ENCODE measurements around the gene MAGI3.

The MAGI3 gene

GRCh38 chr1:113394043-113394862 lies 3.9 kb downstream of the MAGI3 start:
- DNase-seq, result no peak
- Histone ChIP-seq H3K4me2 (ENCODE audit: low read length) (no peak overlapping the region), H2BK120ac (ENCODE audit: low read depth, low read length) (no peak overlapping the region), H3K56ac (ENCODE audit: low read length) (no peak overlapping the region), H2BK15ac (replicated peaks; ENCODE audit: low read depth) (no peak overlapping the region), H4K8ac (ENCODE audit: low read depth, low read length) (no peak overlapping the region), H3K27ac (ENCODE audit: low read depth, low read length) (no peak overlapping the region), H3K79me1 (ENCODE audit: low read length) (peaks cover 4% of the 10 kb centered on the region), H3K18ac (ENCODE audit: low read length) (no peak overlapping the region), H3K4me1 (ENCODE audit: control insufficient read depth, low read depth, low read length) (no peaks in the 10 kb centered on the region), H3K23ac (ENCODE audit: low read length) (no peak overlapping the region), H3K79me2 (ENCODE audit: control insufficient read depth, insufficient read depth, low read length) (peaks cover 12% of the 10 kb centered on the region), H3K36me3 (ENCODE audit: control insufficient read depth, insufficient read depth, low read length) (no peaks in the 10 kb centered on the region), H3K4me3 (ENCODE audit: low read length) (no peak overlapping the region), H3K27me3 (ENCODE audit: insufficient read depth, low read length, poor library complexity) (no peaks in the 10 kb centered on the region), H4K5ac (ENCODE audit: low read length) (no peak overlapping the region), H2BK5ac (ENCODE audit: low read length) (no peak overlapping the region), H3K9ac (ENCODE audit: low read length) (no peak overlapping the region), H3K4ac (ENCODE audit: low read depth, low read length) (no peak overlapping the region), H2AK5ac (ENCODE audit: low read length) (no peak overlapping the region)
- WGBS (ENCODE audit: extremely low coverage, insufficient coverage, low lambda C conversion rate), result no CpG with 5 or more reads among the region's 4 CpGs

DNA sequence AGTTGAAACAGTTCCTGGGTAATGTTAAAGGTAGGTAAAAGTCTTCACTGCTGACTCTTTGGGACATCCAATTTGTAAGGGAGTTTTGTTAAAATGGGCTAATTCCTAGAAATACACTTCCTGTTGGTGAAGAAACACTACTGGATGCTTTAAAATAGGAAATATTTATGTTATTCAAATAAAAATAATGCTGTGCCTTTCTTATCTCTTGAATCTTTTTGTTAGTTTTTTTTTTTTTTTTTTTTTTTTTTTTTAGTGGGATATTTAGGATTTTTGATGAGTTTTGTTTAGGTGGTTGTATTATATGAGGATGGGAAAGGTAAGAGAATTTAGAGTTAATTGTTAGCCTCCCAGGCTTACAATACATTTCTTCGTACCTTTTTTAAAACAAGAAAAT lies 4.5 kb downstream of the MAGI3 start:
- no peak overlapping the region for H4K5ac ChIP-seq (ENCODE audit: low read length)
- H3K79me2 ChIP-seq (ENCODE audit: control insufficient read depth, insufficient read depth, low read length), result peaks cover 12% of the 10 kb centered on the region
- H3K79me1 ChIP-seq (ENCODE audit: low read length), result peaks cover 4% of the 10 kb centered on the region
- no peak overlapping the region for H3K4ac ChIP-seq (ENCODE audit: low read depth, low read length)
- H3K56ac ChIP-seq (ENCODE audit: low read length), result no peak overlapping the region
- H3K9ac ChIP-seq (ENCODE audit: low read length), result no peak overlapping the region
- no CpG with 5 or more reads among the region's 1 CpG for WGBS (ENCODE audit: extremely low coverage, insufficient coverage, low lambda C conversion rate)
- H2BK15ac ChIP-seq (replicated peaks; ENCODE audit: low read depth), result no peak overlapping the region
- H3K27ac ChIP-seq (ENCODE audit: low read depth, low read length), result no peak overlapping the region
- no peak for DNase-seq
- no peak overlapping the region for H2BK5ac ChIP-seq (ENCODE audit: low read length)
- H3K4me3 ChIP-seq (ENCODE audit: low read length), result no peak overlapping the region
- no peaks in the 10 kb centered on the region for H3K27me3 ChIP-seq (ENCODE audit: insufficient read depth, low read length, poor library complexity)
- no peak overlapping the region for H2BK120ac ChIP-seq (ENCODE audit: low read depth, low read length)
- no peak overlapping the region for H3K23ac ChIP-seq (ENCODE audit: low read length)
- no peaks in the 10 kb centered on the region for H3K4me1 ChIP-seq (ENCODE audit: control insufficient read depth, low read depth, low read length)
- no peak overlapping the region for H3K18ac ChIP-seq (ENCODE audit: low read length)
- no peak overlapping the region for H4K8ac ChIP-seq (ENCODE audit: low read depth, low read length)
- no peaks in the 10 kb centered on the region for H3K36me3 ChIP-seq (ENCODE audit: control insufficient read depth, insufficient read depth, low read length)
- H2AK5ac ChIP-seq (ENCODE audit: low read length), result no peak overlapping the region
- no peak overlapping the region for H3K4me2 ChIP-seq (ENCODE audit: low read length)

GRCh38 chr1:113396102-113396501 lies 5.8 kb downstream of the MAGI3 start:
- H3K79me2 ChIP-seq (ENCODE audit: control insufficient read depth, insufficient read depth, low read length), result peaks cover 12% of the 10 kb centered on the region
- no peak overlapping the region for H2BK15ac ChIP-seq (replicated peaks; ENCODE audit: low read depth)
- H3K56ac ChIP-seq (ENCODE audit: low read length), result no peak overlapping the region
- no peak overlapping the region for H2BK120ac ChIP-seq (ENCODE audit: low read depth, low read length)
- H4K5ac ChIP-seq (ENCODE audit: low read length), result no peak overlapping the region
- peaks cover 4% of the 10 kb centered on the region for H3K79me1 ChIP-seq (ENCODE audit: low read length)
- no peak overlapping the region for H3K18ac ChIP-seq (ENCODE audit: low read length)
- H3K4me2 ChIP-seq (ENCODE audit: low read length), result no peak overlapping the region
- no CpG with 5 or more reads among the region's 2 CpGs for WGBS (ENCODE audit: extremely low coverage, insufficient coverage, low lambda C conversion rate)
- no peak overlapping the region for H2BK5ac ChIP-seq (ENCODE audit: low read length)
- DNase-seq, result no peak
- no peak overlapping the region for H4K8ac ChIP-seq (ENCODE audit: low read depth, low read length)
- H3K27ac ChIP-seq (ENCODE audit: low read depth, low read length), result no peak overlapping the region
- no peak overlapping the region for H3K4me3 ChIP-seq (ENCODE audit: low read length)
- H3K23ac ChIP-seq (ENCODE audit: low read length), result no peak overlapping the region
- H3K4ac ChIP-seq (ENCODE audit: low read depth, low read length), result no peak overlapping the region
- no peaks in the 10 kb centered on the region for H3K27me3 ChIP-seq (ENCODE audit: insufficient read depth, low read length, poor library complexity)
- H3K36me3 ChIP-seq (ENCODE audit: control insufficient read depth, insufficient read depth, low read length), result no peaks in the 10 kb centered on the region
- no peaks in the 10 kb centered on the region for H3K4me1 ChIP-seq (ENCODE audit: control insufficient read depth, low read depth, low read length)
- H3K9ac ChIP-seq (ENCODE audit: low read length), result no peak overlapping the region
- no peak overlapping the region for H2AK5ac ChIP-seq (ENCODE audit: low read length)

DNA sequence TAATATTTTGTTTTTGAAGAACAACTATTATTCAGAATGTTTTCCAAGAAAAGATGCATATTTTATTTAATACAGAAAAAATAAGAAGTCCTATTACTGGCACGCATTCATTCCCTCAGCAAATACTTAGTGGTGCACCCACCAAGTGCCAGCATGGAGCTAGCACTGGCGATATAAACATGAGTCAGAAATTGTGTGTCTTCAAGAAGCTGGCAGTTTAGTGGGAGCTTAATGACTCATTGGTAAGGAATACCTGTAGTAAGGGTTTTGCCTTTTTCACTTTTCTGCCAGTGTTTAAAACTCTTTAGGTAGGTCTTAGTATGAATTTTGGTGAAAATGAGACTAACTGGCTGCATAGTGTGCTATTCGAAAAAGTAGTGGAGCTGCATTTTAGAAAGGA lies 6.3 kb downstream of the MAGI3 start:
- no peak overlapping the region for H3K23ac ChIP-seq (ENCODE audit: low read length)
- peaks cover 4% of the 10 kb centered on the region for H3K79me1 ChIP-seq (ENCODE audit: low read length)
- H4K8ac ChIP-seq (ENCODE audit: low read depth, low read length), result no peak overlapping the region
- no peak overlapping the region for H2BK5ac ChIP-seq (ENCODE audit: low read length)
- no peak overlapping the region for H2BK120ac ChIP-seq (ENCODE audit: low read depth, low read length)
- no CpG with 5 or more reads among the region's 3 CpGs for WGBS (ENCODE audit: extremely low coverage, insufficient coverage, low lambda C conversion rate)
- H3K4me3 ChIP-seq (ENCODE audit: low read length), result no peak overlapping the region
- no peak overlapping the region for H3K9ac ChIP-seq (ENCODE audit: low read length)
- H3K4me1 ChIP-seq (ENCODE audit: control insufficient read depth, low read depth, low read length), result no peaks in the 10 kb centered on the region
- H3K27me3 ChIP-seq (ENCODE audit: insufficient read depth, low read length, poor library complexity), result no peaks in the 10 kb centered on the region
- no peak overlapping the region for H3K4me2 ChIP-seq (ENCODE audit: low read length)
- no peak overlapping the region for H4K5ac ChIP-seq (ENCODE audit: low read length)
- no peak overlapping the region for H3K4ac ChIP-seq (ENCODE audit: low read depth, low read length)
- H3K36me3 ChIP-seq (ENCODE audit: control insufficient read depth, insufficient read depth, low read length), result no peaks in the 10 kb centered on the region
- no peak overlapping the region for H2BK15ac ChIP-seq (replicated peaks; ENCODE audit: low read depth)
- H3K79me2 ChIP-seq (ENCODE audit: control insufficient read depth, insufficient read depth, low read length), result peaks cover 10% of the 10 kb centered on the region
- no peak overlapping the region for H3K56ac ChIP-seq (ENCODE audit: low read length)
- peak; percentile 47 for DNase-seq
- H3K18ac ChIP-seq (ENCODE audit: low read length), result no peak overlapping the region
- H3K27ac ChIP-seq (ENCODE audit: low read depth, low read length), result no peak overlapping the region
- H2AK5ac ChIP-seq (ENCODE audit: low read length), result no peak overlapping the region

GRCh38 chr1:113399062-113399583 lies 8.8 kb downstream of the MAGI3 start:
- Histone ChIP-seq H3K27me3 (ENCODE audit: insufficient read depth, low read length, poor library complexity) (no peaks in the 10 kb centered on the region), H3K23ac (ENCODE audit: low read length) (no peak overlapping the region), H3K4me2 (ENCODE audit: low read length) (no peak overlapping the region), H2BK120ac (ENCODE audit: low read depth, low read length) (no peak overlapping the region), H3K4ac (ENCODE audit: low read depth, low read length) (no peak overlapping the region), H2BK15ac (replicated peaks; ENCODE audit: low read depth) (no peak overlapping the region), H3K27ac (ENCODE audit: low read depth, low read length) (no peak overlapping the region), H3K18ac (ENCODE audit: low read length) (no peak overlapping the region), H3K79me1 (ENCODE audit: low read length) (peaks cover 2% of the 10 kb centered on the region), H3K4me1 (ENCODE audit: control insufficient read depth, low read depth, low read length) (no peaks in the 10 kb centered on the region), H3K4me3 (ENCODE audit: low read length) (no peak overlapping the region), H3K36me3 (ENCODE audit: control insufficient read depth, insufficient read depth, low read length) (no peaks in the 10 kb centered on the region), H3K79me2 (ENCODE audit: control insufficient read depth, insufficient read depth, low read length) (peaks cover 4% of the 10 kb centered on the region), H2BK5ac (ENCODE audit: low read length) (no peak overlapping the region), H3K9ac (ENCODE audit: low read length) (no peak overlapping the region), H3K56ac (ENCODE audit: low read length) (no peak overlapping the region), H4K8ac (ENCODE audit: low read depth, low read length) (no peak overlapping the region), H2AK5ac (ENCODE audit: low read length) (no peak overlapping the region), H4K5ac (ENCODE audit: low read length) (no peak overlapping the region)
- DNase-seq, result no peak
- WGBS (ENCODE audit: extremely low coverage, insufficient coverage, low lambda C conversion rate), result no CpG with 5 or more reads among the region's 5 CpGs

Measured in mesendoderm (in vitro differentiated cells).